ENCODE data around the gene MRPS14.

The MRPS14 gene

DNA sequence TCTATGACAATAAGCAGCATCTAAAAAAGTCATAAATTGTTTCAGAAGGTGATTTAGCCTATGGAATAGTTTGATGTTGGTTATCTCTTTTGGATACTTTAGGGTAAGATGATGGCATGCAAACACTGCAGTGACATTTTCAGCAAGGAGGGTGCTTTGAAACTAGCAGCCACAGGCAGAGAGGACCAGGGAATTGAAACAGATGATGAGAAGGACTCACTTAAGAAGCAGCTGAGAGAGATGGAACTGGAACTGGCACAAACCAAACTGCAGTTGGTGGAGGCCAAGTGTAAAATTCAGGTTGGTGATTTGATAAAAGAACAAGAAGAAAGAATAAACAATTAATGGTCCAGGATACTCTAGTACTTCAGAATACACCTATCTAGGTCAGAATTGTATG is 34.7 kb downstream of the MRPS14 start:
- no peak for DNase-seq

DNA sequence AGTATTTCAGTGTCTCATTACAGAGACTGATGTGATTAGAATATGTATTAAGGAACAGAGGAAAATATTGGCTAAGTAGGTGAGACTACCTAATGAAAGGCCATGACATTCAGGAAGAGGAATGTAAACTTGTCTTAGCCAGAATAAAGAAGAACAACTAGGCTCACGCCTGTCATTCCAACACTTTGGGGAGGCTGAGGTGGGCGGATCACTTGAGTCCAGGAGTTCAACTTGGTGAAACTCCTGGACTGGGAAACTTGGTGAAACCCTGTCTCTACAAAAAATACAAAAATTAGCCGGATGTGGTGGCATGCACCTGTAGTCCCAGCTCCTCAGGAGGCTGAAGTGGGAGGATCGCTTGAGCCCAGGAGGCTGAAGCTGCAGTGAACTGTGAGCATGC is 38.3 kb downstream of the MRPS14 start:
- DNase-seq, result no peak

DNA sequence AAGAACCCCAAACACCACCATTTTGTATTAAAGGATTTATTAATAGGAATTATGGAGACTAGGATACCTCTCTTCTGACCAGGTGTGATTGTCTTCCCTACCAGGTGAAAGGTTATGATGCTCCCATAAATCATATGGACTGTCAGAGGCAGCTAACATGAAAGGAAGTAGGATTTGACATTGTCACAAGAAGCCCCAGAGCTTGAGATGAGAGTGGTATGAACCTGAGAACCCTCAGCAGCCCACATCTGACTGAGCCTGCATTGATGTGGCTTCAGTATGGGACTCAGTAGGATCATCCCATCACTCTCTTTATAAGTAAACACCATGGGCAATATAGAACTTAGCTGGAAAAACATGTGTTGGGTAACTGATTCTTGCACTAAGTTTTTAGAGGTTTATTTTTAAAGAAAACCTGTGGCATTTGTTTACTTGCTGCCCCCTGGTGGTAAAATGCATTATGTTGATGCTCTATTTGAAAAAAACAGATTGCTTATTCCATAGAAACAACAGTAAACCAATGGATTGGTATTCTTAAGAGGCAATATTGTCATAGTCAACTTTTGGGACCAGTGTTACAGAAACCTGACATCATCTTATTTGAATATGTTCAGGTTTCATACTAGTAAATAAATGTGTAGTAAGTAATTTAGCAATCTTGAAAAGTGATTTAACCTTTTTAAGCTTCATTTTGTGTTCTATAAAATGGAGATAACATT is 40.1 kb downstream of the MRPS14 start:
- peak in 2 of 58 donors; percentile 16 to 20 for DNase-seq

DNA sequence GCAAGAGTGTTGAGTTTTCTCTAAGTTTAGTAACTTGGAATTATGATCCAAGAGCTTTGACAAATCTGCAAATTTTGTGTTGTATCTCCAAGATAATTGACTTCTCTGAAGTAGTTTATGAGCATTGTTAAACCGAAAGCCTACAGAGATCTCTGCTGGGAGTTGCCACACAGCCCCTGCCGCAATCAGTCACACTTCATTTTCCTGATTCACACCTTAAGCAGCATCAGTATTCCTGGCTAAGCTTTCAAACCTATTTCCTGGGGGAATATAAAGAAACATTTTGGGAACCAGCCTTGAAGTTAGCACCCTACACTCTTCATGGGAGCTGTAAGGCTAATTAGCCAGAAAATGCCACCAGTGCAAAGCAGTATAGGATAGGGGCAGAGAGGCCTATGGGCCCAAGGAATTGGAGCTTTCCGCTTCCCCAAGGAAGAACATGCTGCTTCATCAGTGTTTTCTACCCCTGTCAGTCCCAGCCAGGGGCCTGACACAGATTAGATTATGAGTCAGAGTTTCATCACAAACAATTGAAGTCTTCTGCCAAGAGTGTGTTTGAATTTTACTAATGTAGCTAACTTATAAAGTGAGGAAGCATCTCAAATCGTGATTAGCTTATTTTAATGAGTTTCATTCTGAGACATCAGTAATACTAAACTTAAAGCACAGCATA is 46.7 kb downstream of the MRPS14 start:
- peak in 1 of 58 donors; percentile 7 for DNase-seq

DNA sequence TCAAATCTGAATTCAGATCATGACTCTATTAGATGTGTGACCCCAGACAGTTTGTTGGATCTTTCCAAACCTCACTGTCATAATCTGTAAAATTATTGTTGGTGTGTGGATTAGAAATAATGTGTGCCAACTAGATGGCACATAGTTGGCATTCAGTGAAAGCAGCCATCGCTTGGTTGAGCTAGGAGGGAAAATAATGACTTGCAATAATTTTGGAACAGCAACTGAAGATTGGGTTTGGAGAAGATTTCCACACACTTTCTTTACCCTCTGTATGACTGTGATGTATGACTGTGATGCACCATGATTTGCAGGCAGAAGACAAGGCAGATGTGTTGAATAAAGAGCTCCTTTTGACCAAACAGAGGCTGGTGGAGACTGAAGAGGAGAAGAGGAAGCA is 47.5 kb downstream of the MRPS14 start:
- no peak for DNase-seq

DNA sequence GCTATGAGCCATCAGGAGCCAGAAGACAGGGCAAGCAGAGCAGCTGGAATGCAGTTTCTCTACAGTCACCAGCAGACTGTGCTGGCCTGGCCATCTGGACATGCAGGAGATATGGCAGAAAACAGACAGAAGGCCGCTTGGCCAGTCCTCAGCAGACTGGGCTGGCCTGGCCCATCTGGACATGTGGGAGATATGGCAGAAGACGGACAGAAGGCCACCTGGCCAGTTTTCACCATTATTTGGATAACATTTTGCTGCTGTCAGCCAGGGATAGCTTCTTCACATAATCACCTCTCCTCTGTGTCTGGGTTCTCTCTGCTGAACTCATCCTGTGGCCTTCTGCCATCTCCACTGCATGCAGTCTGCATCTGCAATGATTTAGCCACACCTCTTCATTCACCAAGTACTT is 48.5 kb downstream of the MRPS14 start:
- DNase-seq, result no peak

DNA sequence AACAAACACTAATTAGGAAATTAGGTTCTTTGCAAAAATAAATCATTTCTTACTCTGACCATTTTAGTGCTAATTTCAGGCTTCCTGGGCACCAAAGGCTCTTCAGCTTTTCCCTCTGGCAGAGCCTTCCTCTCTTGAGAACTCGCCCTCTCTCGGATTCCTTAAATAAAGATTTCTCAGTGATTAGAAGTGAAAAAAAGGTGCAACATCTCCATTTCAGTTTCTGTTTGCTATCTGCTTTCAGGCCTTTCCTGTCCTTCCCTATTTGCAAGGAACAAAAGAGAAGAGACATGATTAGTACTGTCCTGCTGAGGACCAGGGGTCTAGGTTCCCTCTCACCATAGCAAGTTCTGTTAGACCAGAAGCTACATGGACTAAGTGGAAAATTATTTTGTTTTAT is 51.3 kb downstream of the MRPS14 start:
- peak in 1 of 58 donors; percentile 6 for DNase-seq

DNA sequence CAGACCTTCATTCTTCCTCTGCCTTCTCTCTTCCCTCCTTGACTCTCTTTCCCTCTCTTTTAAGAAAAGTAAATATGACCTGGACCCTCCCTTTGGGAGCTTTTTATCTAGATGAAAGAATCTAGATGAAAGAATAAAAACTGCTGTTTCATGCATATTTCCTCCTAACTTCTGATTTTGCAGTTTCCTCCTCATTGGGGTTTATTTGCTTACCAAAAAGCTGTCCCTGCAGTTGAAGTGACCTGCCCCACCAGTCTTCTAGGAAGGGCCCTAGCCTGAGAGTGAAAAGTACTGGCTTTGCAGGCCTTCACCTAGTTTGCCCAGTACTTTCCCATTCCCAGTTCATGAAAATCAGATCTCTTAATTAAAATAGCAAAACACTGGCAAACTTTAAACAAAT is 51.8 kb downstream of the MRPS14 start:
- no peak for DNase-seq

DNA sequence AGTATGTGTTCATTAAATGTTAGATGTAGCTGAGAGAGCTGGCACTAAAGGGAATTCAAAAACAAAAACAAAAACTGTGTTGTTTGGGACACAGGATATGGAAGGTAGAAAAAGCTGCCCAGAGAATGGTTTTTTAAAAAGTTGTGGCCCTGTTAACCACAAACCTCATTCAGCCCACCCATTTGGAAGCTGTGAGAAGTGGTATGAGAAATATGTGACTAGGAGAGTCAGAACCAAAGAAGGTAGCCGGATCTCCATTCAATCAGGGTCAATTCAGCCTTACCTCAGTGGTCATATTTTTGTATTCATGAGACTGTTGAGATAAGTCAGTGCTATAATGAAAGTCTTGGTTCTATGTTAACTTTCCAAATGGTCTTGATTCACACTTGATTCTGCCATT is 53.2 kb downstream of the MRPS14 start:
- no peak for DNase-seq

DNA sequence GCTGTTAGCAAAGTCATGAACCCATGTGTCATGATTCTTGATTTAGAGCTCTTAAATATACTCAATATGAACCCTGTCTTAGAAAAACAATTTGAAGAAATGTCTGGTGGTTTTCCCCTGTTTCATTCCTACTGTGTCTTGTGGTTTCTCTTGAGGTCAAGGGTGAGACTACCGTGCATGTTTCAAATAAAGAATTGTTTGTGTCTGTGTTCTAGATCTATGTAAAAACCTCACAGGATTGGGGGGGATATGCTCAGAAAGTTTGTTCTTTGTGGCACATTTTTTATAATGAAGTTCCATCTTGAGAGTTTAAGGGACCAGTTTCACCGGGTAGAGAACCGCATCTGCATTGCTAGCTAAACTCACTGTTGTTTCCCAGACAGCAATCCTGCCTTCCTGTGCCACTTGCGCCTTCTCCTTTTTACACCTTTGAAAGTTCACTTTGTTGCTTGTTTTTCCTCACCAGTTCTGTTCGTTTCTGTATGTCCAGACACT is 54.4 kb downstream of the MRPS14 start:
- DNase-seq, result no peak

DNA sequence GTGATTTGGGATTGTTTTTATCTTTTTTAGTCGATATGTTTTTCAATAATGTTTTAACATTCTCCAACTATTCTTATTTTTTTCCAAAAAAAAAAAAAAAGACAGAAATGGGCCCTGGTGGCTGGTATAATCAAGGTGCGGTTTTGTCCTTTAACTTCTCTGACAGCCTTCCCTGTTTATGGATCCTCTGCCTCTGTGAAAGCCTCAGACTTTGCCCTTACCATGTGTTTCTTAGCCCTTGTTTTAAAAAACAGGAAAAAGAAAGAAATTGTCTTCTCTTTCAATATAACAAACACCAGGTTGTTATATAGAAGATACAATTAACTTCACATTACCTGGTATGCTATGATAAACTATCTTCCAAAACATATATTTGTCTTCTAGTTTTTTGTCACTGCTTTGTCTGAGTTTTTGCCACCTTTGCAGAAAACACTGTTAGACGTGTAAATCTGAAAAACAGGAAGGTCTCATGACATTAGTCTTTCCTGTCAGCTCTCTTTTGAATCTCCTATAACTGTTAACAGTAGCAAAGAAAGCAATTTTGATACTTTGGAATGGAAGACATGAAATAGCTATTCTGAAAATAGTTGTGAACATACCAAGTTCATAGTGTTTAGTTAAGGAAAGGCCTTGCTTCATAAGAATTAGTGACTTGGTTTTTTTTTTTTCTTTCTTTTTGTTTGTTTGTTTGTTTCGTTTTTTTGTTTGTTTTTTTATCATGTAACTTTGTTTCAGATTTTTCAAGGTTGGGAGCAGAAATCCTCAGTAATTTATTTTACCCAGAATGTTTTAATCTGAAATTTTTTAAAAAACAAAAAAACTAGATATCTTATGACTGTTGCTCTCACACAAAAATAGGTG is 55.1 kb downstream of the MRPS14 start:
- no peak for DNase-seq

DNA sequence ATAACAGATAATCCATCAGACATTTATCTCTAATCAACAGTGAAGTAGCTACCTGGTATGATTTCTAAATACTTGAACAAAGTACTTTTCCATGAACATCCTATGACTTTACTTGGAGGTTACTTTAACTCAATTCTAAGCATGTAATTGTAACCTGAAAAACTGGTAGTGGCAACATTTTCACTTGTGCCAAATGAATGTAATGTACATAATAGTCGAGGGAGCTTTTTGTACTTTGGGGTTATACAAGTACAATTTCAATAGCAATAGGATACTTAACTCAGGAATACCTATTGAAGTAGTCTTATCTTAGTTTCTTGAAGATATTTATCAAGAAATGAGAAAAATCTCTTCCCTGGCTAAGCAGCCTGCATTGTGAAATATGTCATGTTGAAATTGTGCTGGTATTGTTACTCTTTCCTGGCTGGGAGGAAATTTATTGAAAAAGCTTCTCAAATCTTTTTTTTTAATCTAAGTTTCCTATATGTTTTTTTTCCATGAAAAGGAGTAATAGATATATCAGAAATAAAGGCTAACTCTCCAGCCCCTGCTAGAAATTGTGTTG is 57.1 kb downstream of the MRPS14 start:
- DNase-seq, result no peak

DNA sequence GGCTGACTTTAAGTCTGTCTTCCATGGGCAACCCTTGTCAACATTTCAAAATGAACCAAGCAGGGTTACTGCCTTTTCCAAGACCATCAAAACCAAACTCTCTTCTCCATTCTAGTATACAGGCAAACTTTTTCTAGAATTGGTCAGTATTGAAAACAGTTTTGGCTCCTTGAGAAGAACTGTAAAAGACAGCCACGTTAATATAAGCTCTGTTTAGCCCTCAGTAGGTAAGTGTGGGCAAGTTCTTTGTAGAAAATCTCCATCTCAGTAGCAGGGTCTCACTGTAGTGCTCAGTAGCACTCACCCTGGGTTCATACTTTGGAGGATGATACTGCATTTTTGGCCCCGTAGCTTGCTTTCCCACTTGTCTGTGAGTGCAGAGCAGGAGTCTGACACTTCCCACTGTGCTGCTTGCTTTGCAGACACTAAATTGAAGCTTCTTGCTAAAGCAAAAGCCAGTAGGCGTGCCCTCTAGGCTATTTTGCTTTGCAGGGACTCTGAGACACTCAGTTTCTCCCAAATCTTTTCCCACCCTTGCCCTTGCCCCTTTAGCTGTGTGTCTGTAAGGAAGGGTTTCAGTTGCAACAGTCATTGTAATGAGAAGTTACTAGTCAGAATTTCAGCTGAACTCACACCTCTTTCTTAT is 57.7 kb downstream of the MRPS14 start:
- DNase-seq, result peak in 17 of 58 donors; percentile 13 to 53 (median 24)

DNA sequence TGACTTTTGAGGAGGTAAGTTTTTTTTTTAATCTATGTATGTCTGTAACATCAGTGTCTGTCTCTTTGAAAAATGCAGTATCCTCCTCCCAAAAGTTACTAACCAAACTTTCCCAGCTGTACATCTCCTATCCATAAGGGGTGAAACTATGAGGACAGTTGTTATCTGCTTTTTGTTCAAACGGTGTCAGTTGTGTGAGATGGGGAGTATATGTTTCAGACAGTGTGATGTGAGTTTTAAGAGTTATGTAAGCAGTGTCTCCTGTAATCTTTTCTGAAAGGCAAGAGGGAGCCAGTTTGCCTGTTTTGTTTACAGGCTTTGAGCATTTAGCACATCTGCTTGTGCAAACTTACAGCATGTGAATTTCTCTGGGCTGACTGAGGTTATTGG is 58.3 kb downstream of the MRPS14 start:
- peak in 2 of 58 donors; percentile 21 to 29 for DNase-seq

DNA sequence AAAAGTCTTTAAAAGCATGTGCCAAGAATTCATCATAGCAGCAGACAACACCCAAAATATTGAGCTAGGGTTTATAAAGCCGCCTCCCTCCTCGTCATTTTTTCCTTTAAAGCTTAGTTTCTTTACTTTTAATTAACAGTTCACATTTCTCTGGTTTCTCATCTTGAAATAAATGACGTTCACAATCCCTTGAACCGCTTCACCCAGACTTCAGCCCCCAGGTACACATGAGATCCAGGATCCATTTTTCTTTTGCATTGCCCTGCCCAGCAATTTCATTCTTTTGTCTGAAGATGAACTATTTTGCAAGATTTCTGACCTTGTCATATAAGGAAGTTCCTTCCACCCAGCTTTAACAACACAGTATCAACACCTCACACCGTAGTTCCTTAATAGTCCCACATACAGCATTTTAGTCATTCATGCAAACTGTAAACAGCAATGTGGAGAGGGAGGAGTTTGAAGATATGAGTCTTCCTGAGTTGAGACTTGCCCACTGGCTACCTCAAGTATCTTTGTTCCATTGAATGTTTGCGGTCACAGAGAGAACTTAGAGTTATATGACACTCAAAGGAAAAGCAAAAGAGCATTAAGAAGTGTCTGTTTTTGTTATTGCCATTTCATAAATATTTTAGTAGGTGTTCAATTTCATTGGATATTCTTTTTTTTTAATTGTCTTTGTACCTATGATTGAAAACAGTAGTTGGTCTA is 58.8 kb downstream of the MRPS14 start:
- no peak for DNase-seq

DNA sequence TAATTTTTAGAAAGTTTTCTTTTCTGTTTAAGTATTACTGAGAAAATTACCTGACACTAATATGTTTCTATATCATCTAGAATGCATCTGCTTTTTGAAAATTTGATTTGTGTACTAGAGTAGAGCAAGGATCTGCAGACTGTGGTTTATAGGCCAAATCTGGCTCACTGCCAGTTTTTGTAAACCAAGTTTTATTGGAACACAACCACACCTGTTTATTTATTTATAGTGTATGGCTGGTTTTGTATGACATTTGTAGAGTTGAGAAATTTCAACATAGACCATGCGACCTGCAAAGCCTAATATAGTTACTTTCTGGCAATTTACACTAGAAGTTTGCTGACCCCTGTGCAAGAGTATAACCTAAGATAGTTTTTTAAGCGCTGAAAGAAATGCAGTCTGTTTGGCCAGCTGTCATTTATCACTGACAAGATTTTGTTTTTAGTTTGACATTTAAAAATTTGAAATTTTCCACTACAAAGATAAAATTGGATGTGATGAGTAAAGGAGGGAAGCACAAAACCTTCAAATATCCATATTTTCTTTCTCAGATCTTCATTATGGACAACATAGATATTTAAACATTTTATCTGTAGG is 59.6 kb downstream of the MRPS14 start:
- no peak for DNase-seq

Measured in anterior cingulate cortex (tissue), 58 donors.